GM18909 (cell line): ENCODE results near the gene TNFRSF12A.

Source experiments
- ATAC-seq: cut with Tn5 transposase; IDR thresholded peaks from one replicate; pipeline ENCODE4 v1.9.1; 2021; ENCODE audit warnings: mild to moderate bottlenecking; ENCODE audit not compliant: unreplicated experiment, poor library complexity

Gene TNFRSF12A

GRCh38 chr16:2985893-2986355, 34.2 kb upstream of the TNFRSF12A start:
- ATAC-seq, result no peak

GRCh38 chr16:2986623-2987188, 33.5 kb upstream of the TNFRSF12A start:
- ATAC-seq, result no peak

DNA sequence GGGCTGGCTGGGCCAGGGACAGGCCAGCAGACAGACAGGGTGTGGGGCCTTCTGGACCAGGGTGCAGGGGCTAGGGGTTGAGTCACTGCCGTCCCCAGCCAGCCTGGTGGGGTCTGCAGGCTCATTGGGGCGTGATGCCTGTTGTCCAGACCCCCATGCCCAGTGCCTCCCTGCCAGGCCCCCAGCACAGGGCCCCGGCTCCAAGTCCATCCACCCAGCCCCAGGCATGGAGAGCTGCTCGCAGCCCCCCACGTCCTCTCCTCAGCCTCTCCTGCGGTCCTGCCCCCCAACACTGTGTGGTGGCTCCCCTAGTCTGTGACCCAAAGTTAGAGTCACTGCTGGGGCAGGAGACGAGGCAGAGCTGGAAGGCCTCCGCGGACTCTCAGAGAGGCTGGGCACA, 32.9 kb upstream of the TNFRSF12A start:
- ATAC-seq, result no peak

DNA sequence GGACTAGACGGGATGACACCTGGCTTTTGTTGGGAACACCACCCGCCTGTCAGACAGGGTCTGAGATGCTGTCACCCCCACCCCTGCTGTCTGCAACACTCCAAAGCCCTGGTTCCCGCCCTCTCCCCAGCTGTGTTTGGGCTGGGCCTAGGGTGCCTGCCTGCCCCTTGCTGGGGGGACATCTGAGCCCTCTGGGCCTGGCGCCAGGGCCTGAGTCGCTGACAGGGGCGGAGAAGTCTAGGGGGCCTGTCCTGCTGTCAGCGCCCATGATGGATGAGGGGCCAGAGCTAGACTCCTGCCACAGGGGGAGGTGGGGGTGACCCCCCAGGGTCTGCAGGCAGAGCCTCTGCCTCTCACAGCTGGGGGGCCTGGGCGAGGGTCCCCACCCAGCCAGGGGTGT, 32.3 kb upstream of the TNFRSF12A start:
- no peak for ATAC-seq

DNA sequence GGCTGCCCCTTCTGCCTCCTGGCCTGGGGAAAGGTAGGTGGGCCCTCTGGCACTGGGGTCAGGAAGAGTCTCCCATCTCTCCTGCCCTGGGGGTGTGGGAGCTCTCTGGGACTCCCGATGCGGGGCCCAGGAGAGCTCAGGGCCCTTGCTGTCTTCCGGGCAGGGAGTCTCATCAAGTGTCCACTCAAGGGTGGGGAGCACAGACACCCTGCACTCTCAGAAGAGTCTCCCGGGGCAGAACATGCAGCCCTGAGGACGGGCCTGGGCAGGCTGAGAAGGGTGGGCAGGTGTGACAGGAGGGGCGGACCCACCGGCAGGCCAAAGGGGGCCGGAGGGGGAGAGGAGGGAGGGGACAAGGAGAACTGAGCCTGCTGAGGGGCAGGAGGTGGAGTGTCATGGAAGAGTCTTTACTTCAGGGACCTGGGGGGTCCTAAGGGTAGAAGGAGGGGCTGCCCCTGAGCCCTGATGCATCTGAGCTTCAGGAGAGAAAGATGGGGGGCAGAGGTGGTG, 31.5 kb upstream of the TNFRSF12A start:
- no peak for ATAC-seq

DNA sequence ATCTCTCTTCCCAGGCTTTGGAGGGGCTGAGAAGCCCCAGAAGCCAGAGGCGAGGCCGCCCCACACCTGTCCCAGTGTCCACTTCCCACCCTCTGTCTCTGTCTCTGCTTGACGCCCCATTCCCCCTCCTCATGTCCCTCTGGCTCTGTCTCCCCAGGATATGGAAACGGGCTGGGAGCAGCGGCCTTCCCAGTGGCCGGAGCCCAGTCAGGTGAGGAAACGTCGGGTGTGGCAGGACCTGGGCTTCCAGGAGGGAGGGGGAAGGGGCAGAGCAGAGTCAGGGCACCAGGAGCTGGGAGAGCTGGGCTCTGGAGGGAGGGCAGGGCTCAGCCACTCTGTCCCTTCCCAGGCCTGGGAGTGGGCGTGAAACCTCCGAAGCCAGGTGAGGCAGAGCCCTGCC, 29.3 kb upstream of the TNFRSF12A start:
- ATAC-seq, result no peak

DNA sequence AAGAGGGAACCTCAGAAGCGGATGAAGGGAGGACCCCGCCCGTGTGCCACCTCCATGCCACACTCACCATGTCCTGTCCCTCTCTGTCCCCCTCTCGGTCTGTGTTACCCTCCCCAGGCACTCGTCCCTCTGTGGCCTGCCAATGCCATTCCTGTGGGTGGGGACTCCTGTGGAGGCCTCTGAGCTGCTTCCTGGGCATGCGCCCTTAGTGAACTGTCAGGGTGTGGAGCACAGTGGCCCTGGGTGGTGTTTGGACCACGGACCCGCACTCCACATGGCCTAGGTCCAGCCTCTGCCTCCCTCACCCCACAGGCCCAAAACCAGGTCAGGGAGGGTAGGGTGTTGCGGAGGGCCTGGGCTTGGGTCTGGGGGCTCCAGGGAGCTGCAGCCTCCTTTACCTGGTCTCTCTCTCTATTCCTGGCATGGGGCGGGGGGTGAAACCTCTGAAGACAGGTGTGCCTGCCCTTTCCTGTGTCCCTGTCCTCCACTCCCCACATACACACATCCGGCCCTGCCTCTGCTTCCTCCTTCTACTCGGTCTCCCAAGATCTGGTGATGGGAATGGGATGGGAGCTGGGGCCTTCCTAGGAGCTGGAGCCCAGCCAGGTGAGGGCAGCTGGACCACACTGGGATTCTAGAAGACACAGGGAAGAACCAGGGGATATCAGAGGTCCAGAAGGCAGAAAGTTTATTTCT, 28.5 kb upstream of the TNFRSF12A start:
- ATAC-seq, result no peak

GRCh38 chr16:2992383-2993081, 27.6 kb upstream of the TNFRSF12A start:
- ATAC-seq, result no peak

DNA sequence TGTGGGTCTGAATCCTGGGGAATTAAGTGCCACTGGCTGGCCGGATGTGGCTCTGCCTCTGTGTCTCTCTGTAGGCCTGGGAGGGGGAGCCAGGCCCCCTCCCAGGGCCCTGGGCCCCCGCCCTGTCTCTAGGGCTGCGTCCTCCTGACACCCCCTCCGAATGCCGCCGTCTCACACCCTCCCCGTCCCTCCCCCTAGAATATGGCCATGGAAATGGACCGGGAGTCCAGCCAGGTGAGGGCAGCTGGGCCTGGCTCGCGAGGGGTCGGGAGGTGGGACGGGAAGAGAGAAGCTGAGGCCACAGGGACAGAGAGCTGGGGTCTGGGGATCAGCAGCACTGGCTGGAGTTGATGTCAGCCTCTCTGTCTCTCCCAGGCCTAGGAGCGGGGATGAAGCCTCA, 23.9 kb upstream of the TNFRSF12A start:
- ATAC-seq, result no peak

DNA sequence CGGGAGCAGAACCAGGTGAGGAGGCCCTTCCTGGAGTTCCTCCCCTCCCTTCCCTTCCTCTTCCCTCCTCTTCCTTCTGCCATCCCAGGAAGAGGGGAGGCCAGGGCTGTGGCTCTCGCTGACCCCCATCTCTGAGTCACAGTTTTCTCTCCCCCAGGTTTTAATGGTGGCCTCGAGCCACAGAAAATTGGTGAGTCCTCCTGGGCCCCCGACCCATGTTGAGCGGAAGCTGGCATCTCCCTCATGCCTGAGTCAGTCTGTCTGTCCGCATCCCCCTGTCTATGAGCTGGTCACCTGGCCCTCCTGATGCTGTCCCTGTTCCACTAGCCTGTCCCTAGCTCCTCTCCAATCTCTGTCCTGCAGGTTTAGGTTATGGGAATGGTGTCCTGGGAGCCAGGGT, 20.2 kb upstream of the TNFRSF12A start:
- ATAC-seq, result no peak

- no peak for ATAC-seq
These were observed 19.6 kb upstream of the TNFRSF12A start for GRCh38 chr16:3000540-3000939.

DNA sequence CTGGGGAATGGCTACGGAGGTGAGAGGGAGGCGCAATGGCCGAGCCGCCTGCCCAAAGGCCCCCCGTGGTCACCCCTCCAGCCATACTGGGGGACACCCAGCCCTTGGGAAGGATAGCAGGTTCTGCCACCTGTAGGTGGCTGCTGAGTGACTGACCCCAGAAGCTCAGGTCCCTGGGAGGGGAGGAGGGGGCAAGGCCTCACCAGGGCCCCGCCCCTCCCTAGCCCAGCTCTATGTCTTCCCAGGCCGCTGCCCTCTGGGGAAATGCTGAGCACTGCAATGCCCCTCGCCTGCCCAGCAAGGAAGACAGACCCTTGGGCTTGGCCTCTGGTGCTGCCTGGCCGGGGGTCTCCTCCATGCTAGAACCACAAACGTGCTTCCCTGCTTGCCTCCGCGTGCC, 18.9 kb upstream of the TNFRSF12A start:
- ATAC-seq, result no peak

- peak; percentile 93 for ATAC-seq
These were observed 16.4 kb upstream of the TNFRSF12A start for GRCh38 chr16:3003582-3004270.

DNA sequence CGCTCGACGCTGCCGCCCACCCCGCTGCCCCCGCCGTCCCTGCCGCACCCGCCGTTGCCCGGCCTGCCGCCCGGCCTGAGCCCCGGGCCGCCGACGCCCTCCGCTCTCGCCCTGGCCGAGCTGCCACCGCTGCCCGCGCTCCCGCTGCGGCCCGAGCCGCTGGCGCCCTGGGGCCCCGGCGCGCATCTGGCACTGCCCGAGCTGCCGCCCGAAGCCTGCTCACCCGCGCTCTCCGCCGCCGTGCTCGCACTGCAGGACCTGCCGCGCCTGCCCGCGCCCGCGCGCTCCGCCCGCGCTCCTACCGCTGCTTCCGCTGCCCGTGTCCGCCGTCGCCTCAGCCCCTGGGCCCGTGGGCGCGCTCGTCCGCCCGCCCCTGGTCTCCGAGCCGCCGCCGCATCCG, 15.8 kb upstream of the TNFRSF12A start:
- ATAC-seq, result peak; percentile 18

- ATAC-seq, result no peak
These were observed 15.3 kb upstream of the TNFRSF12A start for GRCh38 chr16:3004781-3005284.

DNA sequence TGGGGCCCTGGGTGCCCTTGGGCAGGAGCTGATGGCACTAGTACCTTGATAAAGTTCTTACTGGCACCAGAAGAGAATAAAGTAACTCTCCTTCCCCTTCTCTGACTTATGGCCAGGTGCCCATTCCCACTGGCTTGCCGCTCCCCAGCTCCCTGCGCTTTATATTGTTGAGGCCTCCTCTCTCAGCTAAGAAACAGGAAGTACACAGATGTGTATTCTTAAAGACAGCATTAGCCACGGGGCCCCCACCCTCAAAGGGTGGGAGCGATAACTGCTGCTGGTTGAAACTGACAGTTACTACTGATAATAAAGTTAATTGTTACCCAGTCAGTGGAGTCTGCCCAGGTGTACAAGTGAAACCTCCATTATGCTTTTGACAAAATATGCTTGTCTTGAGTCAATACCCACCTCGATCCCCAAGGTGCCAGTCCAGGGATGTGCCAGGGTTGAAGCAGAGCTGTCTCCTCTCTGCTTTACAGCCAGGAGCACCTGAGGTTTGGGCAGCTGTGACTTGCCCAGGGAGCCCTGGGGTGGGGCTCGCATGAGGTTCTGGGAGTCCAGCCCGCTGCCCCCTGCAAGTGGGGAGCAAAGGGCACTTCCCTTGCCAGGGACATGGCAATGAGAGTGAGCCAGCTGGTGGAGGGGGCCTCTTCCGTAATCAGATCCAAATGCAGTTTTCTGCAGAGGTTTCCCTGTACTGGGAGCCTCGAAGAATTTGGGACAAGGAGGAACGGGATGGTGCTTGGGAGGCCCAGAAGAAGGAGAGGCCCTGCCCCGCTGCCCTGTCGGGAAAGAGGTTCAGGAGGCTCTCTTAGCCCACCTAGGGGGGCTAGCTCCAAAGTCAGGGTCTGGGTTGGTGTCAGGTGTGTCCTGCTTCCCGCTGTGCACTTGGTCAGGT, 12.9 kb upstream of the TNFRSF12A start:
- ATAC-seq, result no peak

DNA sequence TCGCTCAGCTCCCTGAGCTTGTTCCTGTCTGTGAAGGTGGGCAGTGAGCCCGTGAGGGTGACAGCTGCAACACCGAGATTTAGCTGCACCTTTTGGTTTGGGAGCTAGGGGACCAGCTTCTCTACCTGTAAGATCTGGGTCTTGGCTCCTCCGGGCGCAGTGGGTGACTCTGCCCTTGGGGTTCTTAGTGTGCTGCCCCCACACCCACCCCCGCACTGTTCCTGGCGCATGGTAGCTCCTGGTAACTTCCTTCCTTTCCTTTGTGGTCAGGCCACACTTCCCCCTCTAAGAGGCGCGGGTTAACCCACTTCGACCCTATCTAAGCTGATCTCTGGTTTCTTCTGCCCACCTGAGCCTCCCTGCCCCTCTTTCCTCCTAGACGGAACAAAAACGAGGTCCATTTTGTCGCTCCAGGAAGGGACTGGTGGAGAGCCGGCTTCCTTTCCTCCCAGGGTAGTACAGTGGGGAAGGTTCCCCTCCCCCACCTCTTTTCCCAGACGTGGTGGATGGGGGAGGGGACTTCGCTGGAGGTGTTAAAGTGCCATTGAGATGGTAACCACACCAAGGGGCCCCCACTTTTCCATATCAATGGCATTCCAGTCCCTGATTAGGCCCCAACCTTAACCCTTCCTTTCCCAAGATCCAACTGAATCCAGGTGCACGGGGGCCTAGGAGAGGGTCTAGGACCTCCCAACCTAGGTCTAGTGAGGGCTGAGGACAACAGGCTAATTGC, 12.0 kb upstream of the TNFRSF12A start:
- ATAC-seq, result no peak

DNA sequence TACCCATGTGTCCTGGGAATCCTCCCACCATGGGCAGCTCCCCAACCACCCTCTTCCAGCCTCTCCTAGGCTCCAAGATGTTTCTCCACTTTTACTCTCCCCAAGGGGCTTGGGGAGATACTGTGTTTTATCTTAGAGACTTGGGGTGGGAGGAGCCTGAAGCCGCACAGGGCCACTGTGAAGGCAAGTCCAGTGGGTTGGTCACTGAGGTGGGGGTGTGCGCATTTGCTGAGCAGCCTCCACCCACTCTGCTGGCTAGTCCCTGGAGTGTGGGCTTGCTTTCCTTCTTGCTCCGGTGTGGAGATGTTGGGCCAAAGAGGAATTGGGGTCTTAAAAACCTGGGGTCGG, 11.5 kb upstream of the TNFRSF12A start:
- ATAC-seq, result no peak
